Activated CD4-positive, alpha-beta T cell treated with anti-CD3 and anti-CD28 coated beads, Interleukin-2, amount 10 ng/mL, durations not matched to agents 24 days and 14 days (primary cell): ENCODE measurements around the gene TOMM20. TPM values are rescaled to one million over a fixed set of nuclear protein-coding genes. Genes with fewer than 3 reads are reported as not detected.

Experiments
- DNase-seq: peaks from one replicate; pipeline ENCODE4 v3.0.0; 2022
- H3K27ac Mint-ChIP-seq: one replicate; pipeline ENCODE4 v1.8.0; 2022; ENCODE audit warnings: mild to moderate bottlenecking, mixed read lengths
- H3K27me3 Mint-ChIP-seq: one replicate; pipeline ENCODE4 v1.8.0; 2022; ENCODE audit warnings: mixed read lengths
- H3K36me3 Mint-ChIP-seq: one replicate; pipeline ENCODE4 v1.8.0; 2022; ENCODE audit warnings: low read depth, mild to moderate bottlenecking, mixed read lengths
- H3K4me1 Mint-ChIP-seq: one replicate; pipeline ENCODE4 v1.8.0; 2021; ENCODE audit warnings: mixed read lengths
- H3K4me3 Mint-ChIP-seq: one replicate; pipeline ENCODE4 v1.8.0; 2022; ENCODE audit warnings: mild to moderate bottlenecking, moderate library complexity, mixed read lengths
- H3K9me3 Mint-ChIP-seq: one replicate; pipeline ENCODE4 v1.8.0; 2021; ENCODE audit warnings: mixed read lengths
- intact Hi-C: fragments of 100-400 bp; cut with micrococcal nuclease; formaldehyde crosslinking; loops from one replicate; pipeline ENCODE4 v1.15.1; 2023
- total RNA-seq: library from RNA; stranded (reverse); gene quantifications from 2 replicates; pipeline ENCODE4 v1.2.3, GENCODE V29; 2022

Gene TOMM20
- total RNA-seq, 1 donor from 2014 or later: 140 TPM

DNA sequence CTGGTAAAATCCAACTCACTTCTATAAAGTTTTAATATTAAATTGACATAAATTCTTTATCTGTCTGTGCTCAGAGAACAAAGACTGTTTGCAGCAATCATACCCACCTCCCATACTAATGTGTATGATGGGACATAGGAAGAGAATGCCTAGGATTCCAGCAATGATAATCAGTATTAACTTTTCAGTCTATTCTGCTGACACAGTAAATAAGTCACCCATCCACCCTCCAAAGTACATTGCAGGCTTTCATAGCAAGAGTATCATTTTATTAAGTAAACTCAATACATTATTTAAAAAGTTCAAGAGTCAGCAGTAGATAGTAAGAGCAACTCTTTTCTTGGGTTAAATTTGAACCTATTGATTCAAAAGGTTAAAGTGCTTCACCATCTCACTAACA, 23.6 kb upstream of the TOMM20 start:
- no peak overlapping the region for H3K27ac Mint-ChIP-seq
- no peaks in the 10 kb centered on the region for H3K9me3 Mint-ChIP-seq
- H3K27me3 Mint-ChIP-seq: no peaks in the 10 kb centered on the region
- H3K4me1 Mint-ChIP-seq: peaks cover 17% of the 10 kb centered on the region
- DNase-seq: no peak
- peaks cover 48% of the 10 kb centered on the region for H3K36me3 Mint-ChIP-seq
- H3K4me3 Mint-ChIP-seq: no peak overlapping the region
- intact Hi-C loops: no loop called here

DNA sequence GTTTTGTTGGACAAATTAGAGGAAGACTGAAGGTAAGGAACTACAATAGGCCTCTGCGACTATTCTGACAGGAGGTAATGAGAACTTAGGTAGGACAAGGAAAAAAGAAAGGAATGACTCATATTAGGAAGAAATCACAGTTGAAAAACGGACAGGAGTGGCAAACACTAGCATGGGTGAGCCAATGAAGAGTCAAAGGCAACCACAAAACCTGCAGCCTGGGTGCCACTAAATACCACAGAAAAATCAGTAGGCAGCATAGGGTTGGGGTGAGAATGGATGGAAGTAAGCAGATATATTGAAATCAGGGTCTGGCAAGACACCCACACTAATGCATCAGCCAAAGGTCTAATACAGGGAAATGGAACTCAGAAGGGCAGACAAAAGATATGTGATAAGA, 22.4 kb upstream of the TOMM20 start:
- Mint-ChIP-seq H3K4me3 (no peak overlapping the region), H3K4me1 (peaks cover 18% of the 10 kb centered on the region), H3K27me3 (no peaks in the 10 kb centered on the region), H3K36me3 (peaks cover 51% of the 10 kb centered on the region), H3K9me3 (no peaks in the 10 kb centered on the region), H3K27ac (peak overlapping the region; percentile 27)
- DNase-seq: no peak
- intact Hi-C loops: no loop called here

DNA sequence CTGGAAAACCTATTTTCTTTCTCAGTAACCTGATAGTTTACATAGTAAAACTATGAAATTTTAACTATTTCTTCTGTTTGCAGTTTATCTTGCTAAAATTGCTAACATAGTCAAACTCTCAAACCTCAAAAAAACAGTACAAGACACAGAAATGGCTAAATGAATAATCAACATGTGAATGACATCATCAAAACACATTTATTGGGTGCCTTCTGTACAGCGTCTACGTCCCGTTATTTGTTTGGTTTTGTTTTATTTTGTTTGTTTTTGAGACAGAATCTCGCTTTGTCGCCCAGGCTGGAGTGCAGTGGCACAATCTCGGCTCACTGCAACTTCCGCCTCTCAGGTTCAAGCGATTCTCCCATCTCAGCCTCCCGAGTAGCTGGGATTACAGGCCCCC, 21.2 kb upstream of the TOMM20 start:
- intact Hi-C loops: no loop called here
- Mint-ChIP-seq H3K27ac (no peak overlapping the region), H3K9me3 (no peaks in the 10 kb centered on the region)

DNA sequence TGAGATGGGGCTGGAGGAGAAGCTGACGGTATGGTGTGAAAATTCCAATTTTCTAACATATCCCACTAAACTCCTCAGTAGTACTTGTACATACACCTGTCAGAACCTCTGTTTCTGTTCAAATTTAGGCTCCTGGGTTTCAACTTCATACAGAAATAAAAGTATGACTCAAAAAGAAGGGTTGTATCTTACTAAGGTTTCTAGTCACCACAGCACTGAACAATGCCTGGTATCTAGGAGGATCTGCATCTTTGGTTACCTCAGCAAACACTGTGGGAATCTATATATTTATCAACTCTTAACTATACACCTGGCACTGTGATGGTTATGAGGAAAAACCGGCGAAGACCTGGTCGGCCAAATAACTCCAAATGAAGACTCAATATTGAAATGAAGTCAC, 18.6 kb upstream of the TOMM20 start:
- peaks cover 19% of the 10 kb centered on the region for H3K4me1 Mint-ChIP-seq
- no peaks in the 10 kb centered on the region for H3K9me3 Mint-ChIP-seq
- intact Hi-C loops: no loop called here
- H3K27ac Mint-ChIP-seq: no peak overlapping the region
- no peak overlapping the region for H3K4me3 Mint-ChIP-seq
- H3K36me3 Mint-ChIP-seq: peaks cover 51% of the 10 kb centered on the region
- DNase-seq: no peak
- H3K27me3 Mint-ChIP-seq: no peaks in the 10 kb centered on the region

More for the DNA sequence above, 21.2 kb upstream of the TOMM20 start:
- DNase-seq: no peak
- H3K4me1 Mint-ChIP-seq: peaks cover 20% of the 10 kb centered on the region
- no peak overlapping the region for H3K4me3 Mint-ChIP-seq
- no peaks in the 10 kb centered on the region for H3K27me3 Mint-ChIP-seq
- peaks cover 57% of the 10 kb centered on the region for H3K36me3 Mint-ChIP-seq

DNA sequence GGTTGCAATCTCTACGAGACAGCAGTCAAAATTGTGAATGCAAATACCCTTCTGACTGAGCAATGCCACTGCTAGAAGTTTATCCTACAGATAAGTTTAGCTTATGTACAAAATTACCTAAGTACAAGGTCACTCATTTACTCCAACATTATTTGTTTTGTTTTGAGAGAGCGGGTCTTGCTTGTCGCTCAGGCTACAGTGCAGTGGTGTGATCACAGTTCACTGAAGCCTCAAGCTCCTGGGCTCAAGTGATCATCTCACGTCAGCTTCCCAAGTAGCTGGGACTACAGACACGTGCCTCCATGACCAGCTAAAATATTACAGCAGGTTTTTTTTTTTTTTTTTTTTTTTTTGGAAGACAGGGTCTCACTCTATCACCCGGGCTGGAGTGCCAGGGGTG, 17.0 kb upstream of the TOMM20 start:
- Mint-ChIP-seq H3K4me1 (peaks cover 11% of the 10 kb centered on the region), H3K4me3 (no peak overlapping the region), H3K9me3 (no peaks in the 10 kb centered on the region), H3K27ac (peak overlapping the region; percentile 69), H3K36me3 (peaks cover 53% of the 10 kb centered on the region), H3K27me3 (no peaks in the 10 kb centered on the region)
- DNase-seq: no peak
- intact Hi-C loops: no loop called here

DNA sequence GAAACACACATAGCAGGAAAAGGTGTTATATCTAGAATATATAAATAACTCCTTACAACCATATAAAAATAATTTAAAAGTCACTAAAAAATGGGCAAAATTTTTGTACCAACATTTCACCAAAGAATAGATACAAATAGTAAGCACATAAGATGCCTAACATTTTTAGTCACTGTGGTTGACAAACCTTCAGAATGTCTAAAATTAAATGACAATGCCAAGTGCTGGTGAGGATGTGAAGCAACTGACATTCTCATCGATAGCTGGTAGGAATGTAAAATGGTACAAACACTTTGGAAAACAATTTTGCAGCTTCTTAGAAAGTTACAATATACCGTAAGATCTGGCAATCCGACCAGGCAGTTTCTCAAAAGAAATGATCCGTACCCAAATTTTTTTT, 14.4 kb upstream of the TOMM20 start:
- peaks cover 61% of the 10 kb centered on the region for H3K36me3 Mint-ChIP-seq
- DNase-seq: no peak
- H3K27me3 Mint-ChIP-seq: no peaks in the 10 kb centered on the region
- peaks cover 23% of the 10 kb centered on the region for H3K4me1 Mint-ChIP-seq
- intact Hi-C loops: no loop called here
- H3K4me3 Mint-ChIP-seq: no peak overlapping the region
- H3K27ac Mint-ChIP-seq: no peak overlapping the region
- H3K9me3 Mint-ChIP-seq: no peaks in the 10 kb centered on the region

DNA sequence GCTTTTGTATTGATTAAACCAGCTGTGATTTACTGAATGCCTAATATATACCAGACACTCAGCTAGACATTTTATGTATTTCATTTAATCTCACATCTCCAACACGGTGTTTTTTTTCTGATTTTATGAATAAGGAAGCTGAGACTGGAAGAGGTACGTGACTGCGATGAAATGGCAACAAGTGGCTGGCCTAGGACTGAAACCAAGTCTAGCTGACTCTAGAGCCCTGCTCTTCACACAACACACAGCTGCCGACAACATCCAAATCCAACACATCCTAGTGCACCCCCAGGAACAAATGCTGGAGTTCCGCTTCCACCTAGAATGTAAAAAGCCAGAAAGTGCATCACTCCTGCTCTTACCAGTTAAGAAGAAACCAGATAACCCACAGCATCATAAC, 10.7 kb upstream of the TOMM20 start:
- H3K4me3 Mint-ChIP-seq: no peak overlapping the region
- no peak for DNase-seq
- H3K27ac Mint-ChIP-seq: peak overlapping the region; percentile 79
- peaks cover 17% of the 10 kb centered on the region for H3K4me1 Mint-ChIP-seq
- no peaks in the 10 kb centered on the region for H3K9me3 Mint-ChIP-seq
- intact Hi-C loops: no loop called here
- peaks cover 78% of the 10 kb centered on the region for H3K36me3 Mint-ChIP-seq
- no peaks in the 10 kb centered on the region for H3K27me3 Mint-ChIP-seq

DNA sequence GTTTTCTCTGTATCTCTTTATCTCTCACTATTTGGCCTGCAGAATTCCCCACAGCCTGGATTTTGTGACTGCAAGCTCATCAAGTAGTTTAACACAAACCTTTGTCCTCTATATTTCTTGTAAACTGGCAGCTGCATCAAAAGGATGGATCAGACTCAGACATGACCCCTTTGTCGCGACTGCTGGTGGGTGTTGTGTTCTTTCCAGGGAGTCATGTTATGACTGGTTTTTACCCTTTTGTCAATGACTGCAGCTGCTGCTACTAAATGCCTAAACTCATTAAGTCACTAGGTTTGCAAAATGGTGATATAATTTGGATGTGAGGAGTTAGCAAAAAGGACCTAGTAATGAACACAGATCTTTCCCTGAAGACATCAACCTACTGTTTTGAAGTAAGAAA, 10.2 kb upstream of the TOMM20 start:
- H3K27ac Mint-ChIP-seq: peak overlapping the region; percentile 79
- no peaks in the 10 kb centered on the region for H3K9me3 Mint-ChIP-seq
- intact Hi-C loops: no loop called here
- H3K4me1 Mint-ChIP-seq: peaks cover 16% of the 10 kb centered on the region
- DNase-seq: no peak
- no peaks in the 10 kb centered on the region for H3K27me3 Mint-ChIP-seq
- H3K4me3 Mint-ChIP-seq: no peak overlapping the region
- H3K36me3 Mint-ChIP-seq: peaks cover 77% of the 10 kb centered on the region

DNA sequence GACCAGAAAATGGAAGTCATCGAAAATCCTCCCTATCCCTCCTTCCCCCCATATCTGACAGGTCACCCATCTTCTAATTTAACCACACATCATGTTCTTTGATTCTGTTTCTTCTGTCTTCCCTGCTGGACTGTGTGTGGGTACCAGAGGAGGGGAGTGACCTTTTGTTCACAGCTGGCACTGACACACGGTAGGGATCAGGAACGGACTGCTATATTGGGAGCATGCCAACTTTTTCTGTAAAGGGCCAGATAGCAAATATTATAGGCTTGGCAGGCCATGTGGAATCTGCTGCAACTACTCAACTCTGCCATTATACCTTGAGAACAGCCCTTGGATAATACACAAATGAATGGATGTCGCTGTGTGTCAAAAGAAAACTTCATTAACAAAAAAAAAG, 7.5 kb upstream of the TOMM20 start:
- intact Hi-C loops: no loop called here
- H3K36me3 Mint-ChIP-seq: peaks cover 69% of the 10 kb centered on the region
- peaks cover 14% of the 10 kb centered on the region for H3K4me1 Mint-ChIP-seq
- no peaks in the 10 kb centered on the region for H3K27me3 Mint-ChIP-seq
- H3K27ac Mint-ChIP-seq: no peak overlapping the region
- H3K9me3 Mint-ChIP-seq: no peaks in the 10 kb centered on the region
- DNase-seq: no peak
- H3K4me3 Mint-ChIP-seq: no peak overlapping the region

DNA sequence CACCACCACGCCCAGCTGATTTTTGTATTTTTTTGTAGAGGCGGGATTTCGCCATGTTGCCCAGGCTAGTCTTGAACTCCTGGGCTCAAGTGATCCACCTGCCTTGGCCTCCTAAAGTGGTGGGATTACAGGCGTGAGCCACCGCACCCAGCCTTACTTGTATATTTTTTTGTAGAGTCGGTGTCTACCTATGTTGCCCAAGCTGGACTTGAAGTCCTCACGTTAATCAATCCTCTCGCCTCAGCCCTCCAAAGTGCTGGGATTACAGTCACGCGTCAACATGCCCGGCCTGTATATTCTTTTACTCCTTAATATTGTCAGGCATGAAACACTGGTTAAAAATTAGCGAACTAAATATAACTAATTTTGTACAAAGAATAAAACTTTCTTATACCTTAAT, 5.5 kb upstream of the TOMM20 start:
- DNase-seq: no peak
- no peak overlapping the region for H3K27ac Mint-ChIP-seq
- no peaks in the 10 kb centered on the region for H3K27me3 Mint-ChIP-seq
- H3K36me3 Mint-ChIP-seq: peaks cover 64% of the 10 kb centered on the region
- H3K4me3 Mint-ChIP-seq: no peak overlapping the region
- intact Hi-C loops: no loop called here
- peaks cover 11% of the 10 kb centered on the region for H3K4me1 Mint-ChIP-seq
- H3K9me3 Mint-ChIP-seq: no peaks in the 10 kb centered on the region

DNA sequence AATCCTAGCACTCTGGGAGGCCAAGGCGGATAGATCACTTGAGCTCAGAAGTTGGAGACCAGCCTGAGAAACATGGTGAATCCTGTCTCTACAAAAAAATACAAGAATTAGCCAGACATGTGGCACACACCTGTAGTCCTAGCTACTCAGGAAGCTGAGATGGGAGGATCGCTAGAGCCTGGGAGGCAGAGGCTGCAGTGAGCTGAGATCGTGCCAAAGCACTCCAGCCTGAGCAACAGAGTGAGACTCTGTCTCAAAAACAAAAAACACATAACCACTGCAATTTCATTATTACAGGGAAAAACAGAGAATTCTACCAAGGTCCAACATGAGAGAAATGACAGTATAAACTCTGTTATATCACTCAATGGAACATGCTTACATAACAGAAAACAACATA, 4.4 kb upstream of the TOMM20 start:
- DNase-seq: no peak
- H3K4me1 Mint-ChIP-seq: peaks cover 4% of the 10 kb centered on the region
- H3K27ac Mint-ChIP-seq: no peak overlapping the region
- H3K9me3 Mint-ChIP-seq: no peaks in the 10 kb centered on the region
- peaks cover 59% of the 10 kb centered on the region for H3K36me3 Mint-ChIP-seq
- peaks cover 2% of the 10 kb centered on the region for H3K27me3 Mint-ChIP-seq
- intact Hi-C loops: no loop called here
- H3K4me3 Mint-ChIP-seq: no peak overlapping the region

DNA sequence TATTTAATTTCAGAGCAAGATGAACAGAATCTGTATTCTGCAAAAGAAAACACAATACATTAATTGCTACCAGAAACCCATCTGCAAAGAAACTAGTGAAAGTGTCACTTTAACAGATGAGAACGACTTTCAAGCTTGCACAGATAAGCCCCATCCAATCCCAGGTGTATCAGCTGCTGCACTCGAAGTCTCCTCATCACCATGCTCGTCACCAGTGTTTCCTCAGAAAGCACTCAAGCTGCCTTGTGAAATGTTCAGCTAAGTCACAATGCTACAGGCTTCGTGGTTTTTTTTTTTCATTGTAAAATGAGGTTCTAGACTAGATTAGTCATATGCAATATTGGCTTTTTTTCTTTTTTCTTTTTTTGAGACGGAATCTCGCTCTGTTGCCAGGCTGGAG, 3.3 kb upstream of the TOMM20 start:
- Mint-ChIP-seq H3K27ac (peak overlapping the region; percentile 45), H3K4me1 (peaks cover 8% of the 10 kb centered on the region)
- DNase-seq: no peak

DNA sequence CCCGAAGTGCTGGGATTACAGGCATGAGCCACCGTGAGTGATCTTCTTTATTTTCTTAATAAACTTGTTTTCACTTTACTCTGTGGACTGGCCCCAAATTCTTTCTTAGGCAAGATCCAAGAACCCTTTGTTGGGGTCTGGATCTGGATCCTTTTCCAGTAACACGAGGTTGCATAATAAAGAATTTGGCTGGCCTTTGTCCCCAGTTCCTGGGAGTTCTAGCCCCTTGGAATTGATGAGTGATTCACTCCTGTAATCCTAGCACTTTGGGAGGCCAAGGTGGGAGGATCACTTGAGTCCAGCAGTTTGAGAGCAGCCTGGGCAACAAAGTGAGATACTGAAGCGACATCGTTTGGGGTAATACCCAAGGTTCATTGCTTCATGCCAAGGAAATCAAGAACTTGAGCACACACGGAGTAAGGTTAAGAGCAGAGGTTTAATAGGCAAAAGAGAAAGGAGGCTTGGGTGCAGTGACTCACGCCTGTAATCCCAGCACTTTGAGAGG, 2.2 kb upstream of the TOMM20 start:
- intact Hi-C loops: no loop called here
- H3K27ac Mint-ChIP-seq: peak overlapping the region; percentile 56
- peaks cover 2% of the 10 kb centered on the region for H3K27me3 Mint-ChIP-seq

More for the DNA sequence above, 3.3 kb upstream of the TOMM20 start:
- Mint-ChIP-seq H3K4me3 (no peak overlapping the region), H3K9me3 (no peaks in the 10 kb centered on the region), H3K36me3 (peaks cover 61% of the 10 kb centered on the region), H3K27me3 (peaks cover 2% of the 10 kb centered on the region)
- intact Hi-C loops: no loop called here

DNA sequence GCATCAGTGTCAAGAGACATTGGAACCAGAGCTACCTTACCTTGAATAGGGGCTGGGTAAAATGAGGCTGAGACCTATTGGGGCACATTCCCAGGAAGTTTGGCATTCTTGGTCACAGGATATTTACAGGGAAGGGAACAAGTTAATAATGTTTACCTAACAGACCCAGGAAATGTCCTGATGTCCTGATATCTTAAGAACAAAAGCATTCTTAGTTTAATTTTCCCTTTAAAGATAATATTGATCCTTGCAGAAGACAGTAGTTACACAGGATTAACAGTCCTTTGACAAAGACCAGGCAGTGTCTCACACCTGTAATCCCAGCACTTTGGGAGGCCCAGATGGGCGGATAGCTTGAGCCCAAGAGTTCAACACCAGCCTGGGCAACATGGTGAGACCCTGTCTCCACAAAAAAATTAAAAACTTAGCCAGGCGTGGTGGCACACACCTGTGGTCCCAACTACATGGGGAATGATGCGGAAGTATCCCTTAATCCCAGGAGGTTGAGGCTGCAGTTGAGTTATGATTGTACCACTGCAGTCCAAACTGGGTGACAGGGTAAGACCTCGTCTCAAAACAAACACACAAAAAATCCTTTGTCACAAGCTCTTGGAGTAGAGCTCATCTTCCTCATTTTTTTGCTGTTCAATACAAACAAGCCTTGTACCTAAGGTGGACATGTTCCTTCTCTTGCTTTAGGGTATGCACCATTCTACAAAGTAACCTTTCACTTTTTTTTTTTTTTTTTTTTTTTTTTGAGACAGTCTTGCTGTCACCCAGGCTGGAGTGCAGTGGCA, 1.3 kb upstream of the TOMM20 start:
- H3K9me3 Mint-ChIP-seq: no peaks in the 10 kb centered on the region
- H3K4me1 Mint-ChIP-seq: peaks cover 21% of the 10 kb centered on the region
- peak overlapping the region; percentile 80 for H3K27ac Mint-ChIP-seq
- H3K4me3 Mint-ChIP-seq: peak overlapping the region; percentile 30
- no peak for DNase-seq
- peaks cover 2% of the 10 kb centered on the region for H3K27me3 Mint-ChIP-seq
- peaks cover 58% of the 10 kb centered on the region for H3K36me3 Mint-ChIP-seq
- intact Hi-C loops: loop anchor here (5.0 kb wide), 1 partner anchor 528 kb away; no protein-coding TSS in a partner anchor

More for the DNA sequence above, 2.2 kb upstream of the TOMM20 start:
- H3K4me3 Mint-ChIP-seq: no peak overlapping the region
- DNase-seq: no peak
- peaks cover 20% of the 10 kb centered on the region for H3K4me1 Mint-ChIP-seq
- no peaks in the 10 kb centered on the region for H3K9me3 Mint-ChIP-seq
- peaks cover 61% of the 10 kb centered on the region for H3K36me3 Mint-ChIP-seq
